Measurements from ENCODE around the gene HPCAL1. TPM values are rescaled to one million over a fixed set of nuclear protein-coding genes. Genes with fewer than 3 reads are reported as not detected.

HPCAL1 gene
- total RNA-seq, 2 donors from 2014 or later: 41.0 to 66.3 TPM

GRCh38 chr2:10466801-10467200, 164.1 kb downstream of the HPCAL1 start:
- H3K27me3 ChIP-seq: no peaks in the 10 kb centered on the region
- no peaks in the 10 kb centered on the region for H3K36me3 ChIP-seq (replicated peaks in 1 of 2; ENCODE audit: insufficient read depth in 1 of 2, low read depth in 2 of 2)
- no peaks in the 10 kb centered on the region for H3K9me3 ChIP-seq
- intact Hi-C loops (cut with DNase I): no loop called here
- H3K4me1 ChIP-seq: no peaks in the 10 kb centered on the region
- H3K4me3 ChIP-seq: no peak overlapping the region
- no peak for TF ChIP-seq CTCF (IDR thresholded peaks at IDR 0.05)
- no peak for TF ChIP-seq POLR2A (IDR thresholded peaks at IDR 0.05)
- no peak overlapping the region for H3K27ac ChIP-seq
- WGBS, 2 donors: 80 to 85% methylated on average over 10 to 11 of the region's 11 CpGs
- no peak for ATAC-seq
- no peak for DNase-seq

- intact Hi-C loops (cut with DNase I): no loop called here
Observed at GRCh38 chr2:10467401-10467800, 164.7 kb downstream of the HPCAL1 start.

GRCh38 chr2:10469301-10469700, 166.6 kb downstream of the HPCAL1 start:
- DNase-seq (no peak), ATAC-seq (no peak)
- WGBS, 2 donors: 38 to 80% methylated on average over 1 to 4 of the region's 4 CpGs
- no peaks in the 10 kb centered on the region for H3K36me3 ChIP-seq (replicated peaks in 1 of 2; ENCODE audit: insufficient read depth in 1 of 2, low read depth in 2 of 2)
- H3K9me3 ChIP-seq: no peaks in the 10 kb centered on the region
- no peaks in the 10 kb centered on the region for H3K27me3 ChIP-seq
- H3K27ac ChIP-seq: no peak overlapping the region
- H3K4me1 ChIP-seq: no peaks in the 10 kb centered on the region
- intact Hi-C loops (cut with DNase I): no loop called here
- TF ChIP-seq CTCF (IDR thresholded peaks at IDR 0.05) (no peak), POLR2A (IDR thresholded peaks at IDR 0.05) (no peak)
- H3K4me3 ChIP-seq: no peak overlapping the region

More at GRCh38 chr2:10467401-10467800, 164.7 kb downstream of the HPCAL1 start:
- Histone ChIP-seq H3K27me3 (no peaks in the 10 kb centered on the region), H3K4me1 (no peaks in the 10 kb centered on the region), H3K4me3 (no peak overlapping the region), H3K36me3 (replicated peaks in 1 of 2; ENCODE audit: insufficient read depth in 1 of 2, low read depth in 2 of 2) (no peaks in the 10 kb centered on the region), H3K27ac (no peak overlapping the region), H3K9me3 (no peaks in the 10 kb centered on the region)
- DNase-seq (no peak), ATAC-seq (no peak)
- TF ChIP-seq POLR2A (IDR thresholded peaks at IDR 0.05) (no peak), CTCF (IDR thresholded peaks at IDR 0.05) (no peak)
- 81% methylated on average over 10 to 14 of the region's 15 CpGs for WGBS, 2 donors

- DNase-seq (no peak), ATAC-seq (no peak)
- TF ChIP-seq CTCF (IDR thresholded peaks at IDR 0.05) (no peak), POLR2A (IDR thresholded peaks at IDR 0.05) (no peak)
- 81 to 84% methylated on average over 9 to 12 of the region's 12 CpGs for WGBS, 2 donors
- Histone ChIP-seq H3K36me3 (replicated peaks in 1 of 2; ENCODE audit: insufficient read depth in 1 of 2, low read depth in 2 of 2) (no peaks in the 10 kb centered on the region), H3K9me3 (no peaks in the 10 kb centered on the region), H3K27me3 (no peaks in the 10 kb centered on the region), H3K4me1 (no peaks in the 10 kb centered on the region), H3K27ac (no peak overlapping the region), H3K4me3 (no peak overlapping the region)
- intact Hi-C loops (cut with DNase I): no loop called here
Observed at GRCh38 chr2:10469955-10470608, 167.4 kb downstream of the HPCAL1 start.

GRCh38 chr2:10471046-10471571, 168.4 kb downstream of the HPCAL1 start:
- Histone ChIP-seq H3K27me3 (no peaks in the 10 kb centered on the region), H3K36me3 (replicated peaks in 1 of 2; ENCODE audit: insufficient read depth in 1 of 2, low read depth in 2 of 2) (no peaks in the 10 kb centered on the region), H3K4me3 (no peak overlapping the region), H3K9me3 (no peaks in the 10 kb centered on the region), H3K27ac (no peak overlapping the region), H3K4me1 (no peaks in the 10 kb centered on the region)
- DNase-seq: no peak
- intact Hi-C loops (cut with DNase I): no loop called here
- no peak for ATAC-seq
- no peak for TF ChIP-seq CTCF (IDR thresholded peaks at IDR 0.05)
- TF ChIP-seq POLR2A (IDR thresholded peaks at IDR 0.05): no peak
- 79 to 82% methylated on average over 14 to 15 of the region's 15 CpGs for WGBS, 2 donors

Measured in body of pancreas (tissue), 4 donors.